HL-60 (cell line): ENCODE data around the gene GPR161.

Experiments
- DNase-seq, 2 experiments: peaks; one replicate each; pipeline ENCODE4 v3.0.0-alpha.2; 2010 to 2020; ENCODE audit warnings: low read depth in 1 of 2, low spot score in 1 of 2
- H3K27ac ChIP-seq: fragments of 250-450 bp; sonication (Bioruptor Pico); replicated peaks from 2 replicates; pipeline ENCODE4 v1.5.1; 2020; ENCODE audit warnings: mild to moderate bottlenecking, moderate library complexity
- H3K27me3 ChIP-seq: fragments of 250-450 bp; sonication (Bioruptor Pico); 2 replicates; pipeline ENCODE4 v1.5.1; 2021; ENCODE audit warnings: mild to moderate bottlenecking, moderate library complexity; ENCODE audit not compliant: insufficient read depth, poor library complexity, severe bottlenecking
- H3K4me3 ChIP-seq: replicated peaks from 2 replicates; pipeline ENCODE4 v1.5.1; 2011; ENCODE audit warnings: mild to moderate bottlenecking, control low read depth, low read length; ENCODE audit not compliant: insufficient read depth
- CTCF ChIP-seq: IDR thresholded peaks from one replicate; pipeline ENCODE4 v1.5.1; 2011; ENCODE audit warnings: low read length, control low read depth, inconsistent platforms; ENCODE audit not compliant: insufficient read depth
- GABPA ChIP-seq: IDR thresholded peaks from 2 replicates; pipeline ENCODE4 v1.6.1; 2012; ENCODE audit warnings: low read depth
- POLR2AphosphoS5 ChIP-seq: IDR thresholded peaks from 2 replicates; pipeline ENCODE4 v1.6.1; 2012; ENCODE audit warnings: low read depth
- REST ChIP-seq: IDR thresholded peaks from 2 replicates; pipeline ENCODE4 v1.6.1; 2012; ENCODE audit warnings: low read depth; ENCODE audit not compliant: insufficient replicate concordance
- SPI1 ChIP-seq: IDR thresholded peaks from 2 replicates; pipeline ENCODE4 v1.6.1; 2012; ENCODE audit warnings: low read depth, mild to moderate bottlenecking, borderline replicate concordance

GPR161 gene

DNA sequence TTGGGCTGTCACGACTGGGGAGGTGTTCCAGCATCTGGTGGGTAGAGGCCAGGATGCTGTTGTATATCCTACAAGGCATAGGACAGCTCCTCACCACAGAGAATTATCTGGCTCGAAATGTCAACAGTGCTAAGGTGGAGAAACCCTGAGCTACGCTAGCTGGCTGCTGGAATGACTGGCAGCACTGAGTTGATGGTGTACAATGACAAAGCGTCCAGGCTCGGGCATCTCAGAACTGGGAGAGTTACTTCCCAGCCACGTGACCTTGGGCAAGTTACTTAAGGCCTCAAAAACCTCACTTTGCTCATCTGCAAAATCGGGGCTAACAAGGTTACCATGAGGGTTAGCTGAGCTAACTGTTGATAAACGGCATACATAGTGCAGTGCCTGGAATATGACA is 35.4 kb downstream of the GPR161 start:
- no peak overlapping the region for H3K27ac ChIP-seq
- TF ChIP-seq POLR2AphosphoS5 (no peak), SPI1 (no peak), REST (no peak), CTCF (no peak), GABPA (no peak)
- no peak for DNase-seq
- H3K4me3 ChIP-seq: no peak overlapping the region
- H3K27me3 ChIP-seq: no peaks in the 10 kb centered on the region

- DNase-seq: no peak
- TF ChIP-seq SPI1 (no peak), POLR2AphosphoS5 (no peak), CTCF (no peak), GABPA (no peak), REST (no peak)
- Histone ChIP-seq H3K27ac (no peak overlapping the region), H3K27me3 (no peaks in the 10 kb centered on the region), H3K4me3 (no peak overlapping the region)
These were observed 36.3 kb downstream of the GPR161 start for GRCh38 chr1:168100315-168101002.

- TF ChIP-seq SPI1: no peak
- TF ChIP-seq REST: no peak
- no peak for TF ChIP-seq CTCF
- no peak for TF ChIP-seq GABPA
- no peak for TF ChIP-seq POLR2AphosphoS5
- Histone ChIP-seq H3K4me3 (no peak overlapping the region), H3K27ac (no peak overlapping the region), H3K27me3 (no peaks in the 10 kb centered on the region)
- no peak for DNase-seq
These were observed 37.4 kb downstream of the GPR161 start for GRCh38 chr1:168099337-168099801.
